Left ventricle myocardium superior (tissue), 1 donor: Measurements from ENCODE around the gene SHROOM3. TPM values are rescaled to one million over a fixed set of nuclear protein-coding genes. Genes with fewer than 3 reads are reported as not detected.

Experiments used
- ATAC-seq: fragments of 200-7000 bp; cut with Tn5 transposase; one replicate; pipeline ENCODE4 v1.9.1; 2020; ENCODE audit warnings: mild to moderate bottlenecking, moderate library complexity
- DNase-seq: peaks from one replicate; pipeline ENCODE4 v3.0.0-alpha.2; 2020
- intact Hi-C: fragments of 100-400 bp; cut with micrococcal nuclease; formaldehyde crosslinking; loops from one replicate; pipeline ENCODE4 v1.11.0; 2022
- total RNA-seq: library from RNA; stranded (reverse); fragmentation: NEBNext Ultra II Directional; extraction: Animal tissue kit (Norgen Biotek cat#: 25700); gene quantifications from one replicate; pipeline ENCODE4 v1.2.1, GENCODE V29; 2021
- donor health status: DM: no; HTN: yes; CAD: no; lungs with severe emphysema.

SHROOM3 gene
- total RNA-seq, 1 donor from 2014 or later: 14.2 TPM

GRCh38 chr4:76740866-76741662, 306.0 kb downstream of the SHROOM3 start:
- intact Hi-C loops: no loop called here
- ATAC-seq: no peak
- DNase-seq: no peak

GRCh38 chr4:76741663-76742020, 306.6 kb downstream of the SHROOM3 start:
- intact Hi-C loops: no loop called here
- no peak for DNase-seq
- ATAC-seq: no peak

- intact Hi-C loops: no loop called here
- no peak for DNase-seq
- ATAC-seq: no peak
These were observed 309.4 kb downstream of the SHROOM3 start for GRCh38 chr4:76744241-76744921.

- intact Hi-C loops: no loop called here
These were observed 310.2 kb downstream of the SHROOM3 start for GRCh38 chr4:76745240-76745639.

GRCh38 chr4:76747563-76747962, 312.5 kb downstream of the SHROOM3 start:
- DNase-seq (no peak), ATAC-seq (no peak)
- intact Hi-C loops: no loop called here

More at GRCh38 chr4:76745240-76745639, 310.2 kb downstream of the SHROOM3 start:
- DNase-seq: no peak
- no peak for ATAC-seq

GRCh38 chr4:76748649-76749048, 313.6 kb downstream of the SHROOM3 start:
- intact Hi-C loops: no loop called here
- no peak for ATAC-seq
- DNase-seq: no peak

- intact Hi-C loops: no loop called here
- ATAC-seq (no peak), DNase-seq (no peak)
These were observed 314.3 kb downstream of the SHROOM3 start for GRCh38 chr4:76749355-76749754.

GRCh38 chr4:76750716-76751115, 315.7 kb downstream of the SHROOM3 start:
- DNase-seq (no peak), ATAC-seq (no peak)
- intact Hi-C loops: no loop called here

- no peak for DNase-seq
- intact Hi-C loops: no loop called here
- ATAC-seq: no peak
These were observed 316.7 kb downstream of the SHROOM3 start for GRCh38 chr4:76751612-76752343.

- ATAC-seq (peak; percentile 90), DNase-seq (no peak)
- intact Hi-C loops: no loop called here
These were observed 318.0 kb downstream of the SHROOM3 start for GRCh38 chr4:76752861-76753501.

- intact Hi-C loops: no loop called here
- ATAC-seq (peak; percentile 72), DNase-seq (no peak)
These were observed 318.8 kb downstream of the SHROOM3 start for GRCh38 chr4:76753814-76754213.

- intact Hi-C loops: no loop called here
- DNase-seq: no peak
- ATAC-seq: no peak
These were observed 319.4 kb downstream of the SHROOM3 start for GRCh38 chr4:76754439-76754838.

- intact Hi-C loops: loop anchor here (5.0 kb wide), 1 partner anchor 243 kb away; no protein-coding TSS in a partner anchor
These were observed 320.7 kb downstream of the SHROOM3 start for GRCh38 chr4:76755756-76756155.

GRCh38 chr4:76756416-76756815, 321.4 kb downstream of the SHROOM3 start:
- DNase-seq: no peak
- intact Hi-C loops: loop anchor here (5.0 kb wide), 1 partner anchor 244 kb away; no protein-coding TSS in a partner anchor

More at GRCh38 chr4:76755756-76756155, 320.7 kb downstream of the SHROOM3 start:
- ATAC-seq: no peak
- no peak for DNase-seq

GRCh38 chr4:76757418-76757939, 322.4 kb downstream of the SHROOM3 start:
- intact Hi-C loops: loop anchor here (5.0 kb wide), 1 partner anchor 245 kb away; no protein-coding TSS in a partner anchor
- ATAC-seq (no peak), DNase-seq (no peak)

More at GRCh38 chr4:76756416-76756815, 321.4 kb downstream of the SHROOM3 start:
- peak; percentile 12 for ATAC-seq

- intact Hi-C loops: loop anchor here (5.0 kb wide), 1 partner anchor 246 kb away; no protein-coding TSS in a partner anchor
- ATAC-seq (peak; percentile 55), DNase-seq (no peak)
These were observed 323.4 kb downstream of the SHROOM3 start for GRCh38 chr4:76758290-76758882.

- ATAC-seq (no peak), DNase-seq (no peak)
- intact Hi-C loops: loop anchor here (5.0 kb wide), 1 partner anchor 247 kb away; no protein-coding TSS in a partner anchor
These were observed 324.0 kb downstream of the SHROOM3 start for GRCh38 chr4:76758996-76759395.

- ATAC-seq (no peak), DNase-seq (no peak)
- intact Hi-C loops: no loop called here
These were observed 325.2 kb downstream of the SHROOM3 start for GRCh38 chr4:76760193-76760592.
